ENCODE measurements around the gene SEMA3B. TPM values are rescaled to one million over a fixed set of nuclear protein-coding genes. Genes with fewer than 3 reads are reported as not detected.

SEMA3B gene
- total and polyA plus RNA-seq, 9 of the 15 experiments (the other 6 are each of a cell fraction or from before 2014, with no cell fraction given): 0.03 to 1.8 (median 0.55) TPM; not detected in 1

DNA sequence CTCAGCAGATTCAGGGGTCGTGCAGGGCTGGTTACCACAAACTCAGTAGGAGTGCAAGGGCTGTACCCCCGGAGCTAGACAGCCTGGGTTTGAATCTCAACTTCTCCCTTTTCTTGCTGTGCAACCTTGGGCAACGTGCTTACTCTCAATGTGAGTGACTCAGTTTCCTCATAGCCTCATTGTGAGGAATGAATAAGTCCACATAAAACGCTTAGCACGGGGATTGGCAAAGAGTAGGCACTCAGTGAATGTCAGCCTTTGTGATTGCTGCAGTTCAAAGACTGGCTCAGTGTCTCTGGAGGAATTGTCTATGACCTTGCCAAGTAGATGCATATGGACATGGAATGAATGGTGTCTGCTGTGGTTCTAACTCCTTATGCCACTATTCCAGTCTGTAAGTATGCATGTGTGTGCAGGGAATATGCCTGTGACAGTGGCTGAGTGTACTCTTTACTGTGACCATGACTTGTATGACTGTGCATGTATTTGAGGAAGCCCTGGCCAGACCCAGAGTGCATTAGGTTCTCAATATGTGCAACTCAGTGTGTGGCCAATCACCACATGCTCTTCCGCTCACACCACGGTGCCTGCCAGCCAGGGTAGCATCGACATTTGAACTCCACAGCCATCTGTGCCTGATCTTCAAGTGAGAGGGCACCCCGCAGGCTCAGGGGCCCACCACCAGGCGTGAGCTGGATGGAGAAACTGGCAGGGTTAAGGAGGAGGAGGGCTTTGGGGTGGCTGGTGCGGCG is 31.2 kb downstream of the SEMA3B start (continued):
- TF ChIP-seq, protein P1, sequence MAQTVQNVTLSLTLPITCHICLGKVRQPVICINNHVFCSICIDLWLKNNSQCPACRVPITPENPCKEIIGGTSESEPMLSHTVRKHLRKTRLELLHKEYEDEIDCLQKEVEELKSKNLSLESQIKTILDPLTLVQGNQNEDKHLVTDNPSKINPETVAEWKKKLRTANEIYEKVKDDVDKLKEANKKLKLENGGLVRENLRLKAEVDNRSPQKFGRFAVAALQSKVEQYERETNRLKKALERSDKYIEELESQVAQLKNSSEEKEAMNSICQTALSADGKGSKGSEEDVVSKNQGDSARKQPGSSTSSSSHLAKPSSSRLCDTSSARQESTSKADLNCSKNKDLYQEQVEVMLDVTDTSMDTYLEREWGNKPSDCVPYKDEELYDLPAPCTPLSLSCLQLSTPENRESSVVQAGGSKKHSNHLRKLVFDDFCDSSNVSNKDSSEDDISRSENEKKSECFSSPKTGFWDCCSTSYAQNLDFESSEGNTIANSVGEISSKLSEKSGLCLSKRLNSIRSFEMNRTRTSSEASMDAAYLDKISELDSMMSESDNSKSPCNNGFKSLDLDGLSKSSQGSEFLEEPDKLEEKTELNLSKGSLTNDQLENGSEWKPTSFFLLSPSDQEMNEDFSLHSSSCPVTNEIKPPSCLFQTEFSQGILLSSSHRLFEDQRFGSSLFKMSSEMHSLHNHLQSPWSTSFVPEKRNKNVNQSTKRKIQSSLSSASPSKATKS (CRISPR knock-in tag; IDR thresholded peaks at IDR 0.05): no peak
- TF ChIP-seq, protein P2, sequence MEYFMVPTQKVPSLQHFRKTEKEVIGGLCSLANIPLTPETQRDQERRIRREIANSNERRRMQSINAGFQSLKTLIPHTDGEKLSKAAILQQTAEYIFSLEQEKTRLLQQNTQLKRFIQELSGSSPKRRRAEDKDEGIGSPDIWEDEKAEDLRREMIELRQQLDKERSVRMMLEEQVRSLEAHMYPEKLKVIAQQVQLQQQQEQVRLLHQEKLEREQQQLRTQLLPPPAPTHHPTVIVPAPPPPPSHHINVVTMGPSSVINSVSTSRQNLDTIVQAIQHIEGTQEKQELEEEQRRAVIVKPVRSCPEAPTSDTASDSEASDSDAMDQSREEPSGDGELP (CRISPR knock-in tag; IDR thresholded peaks at IDR 0.05; ENCODE audit: borderline replicate concordance): no peak
- TF ChIP-seq PHF8 (IDR thresholded peaks at IDR 0.05; ENCODE audit: borderline replicate concordance, low read length): no peak
- TF ChIP-seq, protein P3, sequence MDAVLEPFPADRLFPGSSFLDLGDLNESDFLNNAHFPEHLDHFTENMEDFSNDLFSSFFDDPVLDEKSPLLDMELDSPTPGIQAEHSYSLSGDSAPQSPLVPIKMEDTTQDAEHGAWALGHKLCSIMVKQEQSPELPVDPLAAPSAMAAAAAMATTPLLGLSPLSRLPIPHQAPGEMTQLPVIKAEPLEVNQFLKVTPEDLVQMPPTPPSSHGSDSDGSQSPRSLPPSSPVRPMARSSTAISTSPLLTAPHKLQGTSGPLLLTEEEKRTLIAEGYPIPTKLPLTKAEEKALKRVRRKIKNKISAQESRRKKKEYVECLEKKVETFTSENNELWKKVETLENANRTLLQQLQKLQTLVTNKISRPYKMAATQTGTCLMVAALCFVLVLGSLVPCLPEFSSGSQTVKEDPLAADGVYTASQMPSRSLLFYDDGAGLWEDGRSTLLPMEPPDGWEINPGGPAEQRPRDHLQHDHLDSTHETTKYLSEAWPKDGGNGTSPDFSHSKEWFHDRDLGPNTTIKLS (IDR thresholded peaks at IDR 0.05; ENCODE audit: borderline replicate concordance, low read depth): no peak
- TF ChIP-seq, protein P4, sequence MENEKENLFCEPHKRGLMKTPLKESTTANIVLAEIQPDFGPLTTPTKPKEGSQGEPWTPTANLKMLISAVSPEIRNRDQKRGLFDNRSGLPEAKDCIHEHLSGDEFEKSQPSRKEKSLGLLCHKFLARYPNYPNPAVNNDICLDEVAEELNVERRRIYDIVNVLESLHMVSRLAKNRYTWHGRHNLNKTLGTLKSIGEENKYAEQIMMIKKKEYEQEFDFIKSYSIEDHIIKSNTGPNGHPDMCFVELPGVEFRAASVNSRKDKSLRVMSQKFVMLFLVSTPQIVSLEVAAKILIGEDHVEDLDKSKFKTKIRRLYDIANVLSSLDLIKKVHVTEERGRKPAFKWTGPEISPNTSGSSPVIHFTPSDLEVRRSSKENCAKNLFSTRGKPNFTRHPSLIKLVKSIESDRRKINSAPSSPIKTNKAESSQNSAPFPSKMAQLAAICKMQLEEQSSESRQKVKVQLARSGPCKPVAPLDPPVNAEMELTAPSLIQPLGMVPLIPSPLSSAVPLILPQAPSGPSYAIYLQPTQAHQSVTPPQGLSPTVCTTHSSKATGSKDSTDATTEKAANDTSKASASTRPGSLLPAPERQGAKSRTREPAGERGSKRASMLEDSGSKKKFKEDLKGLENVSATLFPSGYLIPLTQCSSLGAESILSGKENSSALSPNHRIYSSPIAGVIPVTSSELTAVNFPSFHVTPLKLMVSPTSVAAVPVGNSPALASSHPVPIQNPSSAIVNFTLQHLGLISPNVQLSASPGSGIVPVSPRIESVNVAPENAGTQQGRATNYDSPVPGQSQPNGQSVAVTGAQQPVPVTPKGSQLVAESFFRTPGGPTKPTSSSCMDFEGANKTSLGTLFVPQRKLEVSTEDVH (IDR thresholded peaks at IDR 0.05; ENCODE audit: low read depth, partially characterized antibody): no peak
- no peak for TF ChIP-seq MCM7 (IDR thresholded peaks at IDR 0.05)
- no peak for TF ChIP-seq ZKSCAN8 (CRISPR knock-in tag; IDR thresholded peaks at IDR 0.05)
- no peak for TF ChIP-seq ZNF263 (CRISPR knock-in tag; IDR thresholded peaks at IDR 0.05; ENCODE audit: borderline replicate concordance)
- TF ChIP-seq NR1H2 (CRISPR knock-in tag; IDR thresholded peaks at IDR 0.05): no peak
- TF ChIP-seq RBBP5 (IDR thresholded peaks at IDR 0.05; ENCODE audit: borderline replicate concordance, insufficient read depth, low read length, poor library complexity, severe bottlenecking): no peak
- no peak for TF ChIP-seq ZFP36 (IDR thresholded peaks at IDR 0.05; ENCODE audit: low read depth, low read length, partially characterized antibody)
- TF ChIP-seq GABPB2 (CRISPR knock-in tag; conservative IDR thresholded peaks at IDR 0.05): no peak
- no peak for TF ChIP-seq BCOR (IDR thresholded peaks at IDR 0.05)
- no peak for TF ChIP-seq ZNF717 (CRISPR knock-in tag; IDR thresholded peaks at IDR 0.05)
- no peak for TF ChIP-seq CEBPG (CRISPR knock-in tag; IDR thresholded peaks at IDR 0.05)
- no peak for TF ChIP-seq CEBPG (tag; conservative IDR thresholded peaks at IDR 0.05 in 1 of 2, IDR thresholded peaks at IDR 0.05 in 1 of 2)
- no peak for TF ChIP-seq PCBP2 (IDR thresholded peaks at IDR 0.05; ENCODE audit: low read depth, low read length, poor library complexity, severe bottlenecking)
- TF ChIP-seq RBM17 (IDR thresholded peaks at IDR 0.05; ENCODE audit: borderline replicate concordance, low read depth, low read length): no peak
- TF ChIP-seq HDAC1 (IDR thresholded peaks at IDR 0.05): no peak
- TF ChIP-seq NR2C1 (IDR thresholded peaks at IDR 0.05): no peak
- peak; percentile 12; the same call in 1 of the 2 replicates for TF ChIP-seq NR2C1 (tag; IDR thresholded peaks at IDR 0.05)
